Eye (tissue), 1 donor: Measurements from ENCODE around the gene MTR.
"Not testable (repeated sequence)": the region's sequence is repeated elsewhere in the genome, so short reads cannot be mapped to it uniquely, and the experiment has no call there.

Experiments used
- DNase-seq: peaks from one replicate; pipeline ENCODE4 v3.0.0-alpha.2; 2015

Gene MTR

GRCh38 chr1:236865818-236866155 is 70.7 kb downstream of the MTR start:
- no peak for DNase-seq

GRCh38 chr1:236868625-236869467 is 73.8 kb downstream of the MTR start:
- DNase-seq = peak; percentile 41

GRCh38 chr1:236869911-236870310 is 74.8 kb downstream of the MTR start:
- no peak for DNase-seq

GRCh38 chr1:236870721-236871120 is 75.6 kb downstream of the MTR start:
- DNase-seq = no peak

GRCh38 chr1:236872075-236872666 is 77.1 kb downstream of the MTR start:
- DNase-seq = no peak

GRCh38 chr1:236875975-236876374 is 80.9 kb downstream of the MTR start:
- DNase-seq = no peak

GRCh38 chr1:236877661-236878060 is 82.6 kb downstream of the MTR start:
- DNase-seq = no peak

GRCh38 chr1:236880209-236880608 is 85.1 kb downstream of the MTR start:
- DNase-seq = no peak

GRCh38 chr1:236882678-236883077 is 87.6 kb downstream of the MTR start:
- no peak for DNase-seq

GRCh38 chr1:236886199-236886598 is 91.1 kb downstream of the MTR start:
- DNase-seq = no peak

GRCh38 chr1:236887081-236887480 is 92.0 kb downstream of the MTR start:
- DNase-seq = no peak

- DNase-seq = no peak
Measured at GRCh38 chr1:236888126-236888525, 93.0 kb downstream of the MTR start.

GRCh38 chr1:236888903-236889302 is 93.8 kb downstream of the MTR start:
- DNase-seq = no peak

- DNase-seq = no peak
Measured at GRCh38 chr1:236890152-236891056, 95.3 kb downstream of the MTR start.

GRCh38 chr1:236893626-236894545 is 98.8 kb downstream of the MTR start:
- DNase-seq = no peak

GRCh38 chr1:236895665-236896387 is 100.7 kb downstream of the MTR start:
- peak; percentile 30 for DNase-seq

- DNase-seq = no peak
Measured at GRCh38 chr1:236896716-236897115, 101.6 kb downstream of the MTR start.

- DNase-seq = no peak
Measured at GRCh38 chr1:236904892-236905741, 110.0 kb downstream of the MTR start.

GRCh38 chr1:236907205-236907604 is 112.1 kb downstream of the MTR start:
- no peak for DNase-seq

GRCh38 chr1:236908669-236909068 is 113.6 kb downstream of the MTR start:
- no peak for DNase-seq

- not testable (repeated sequence) for DNase-seq
Measured at GRCh38 chr1:236911047-236911446, 116.0 kb downstream of the MTR start.
